Measurements from ENCODE around the gene RCBTB1.
"Not testable (repeated sequence)": the region's sequence is repeated elsewhere in the genome, so short reads cannot be mapped to it uniquely, and the experiment has no call there.

RCBTB1 gene

GRCh38 chr13:49499889-49500660 lies 85.3 kb downstream of the RCBTB1 start:
- no peak for DNase-seq

DNA sequence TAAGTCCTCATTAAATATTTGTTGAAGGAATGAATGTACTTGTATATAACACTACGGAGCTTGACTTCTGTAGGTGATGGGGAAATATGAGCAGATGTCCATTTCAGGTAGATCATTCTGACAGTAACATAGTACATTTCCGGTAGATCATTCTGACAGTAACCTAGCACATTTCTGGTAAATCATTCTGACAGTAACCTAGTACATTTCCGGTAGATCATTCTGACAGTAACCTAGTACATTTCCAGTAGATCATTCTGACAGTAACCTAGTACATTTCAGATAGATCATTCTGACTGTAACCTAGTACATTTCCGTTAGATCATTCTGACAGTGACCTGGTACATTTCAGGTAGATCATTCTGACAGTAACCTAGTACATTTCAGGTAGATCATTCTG lies 87.2 kb downstream of the RCBTB1 start:
- DNase-seq = no peak

DNA sequence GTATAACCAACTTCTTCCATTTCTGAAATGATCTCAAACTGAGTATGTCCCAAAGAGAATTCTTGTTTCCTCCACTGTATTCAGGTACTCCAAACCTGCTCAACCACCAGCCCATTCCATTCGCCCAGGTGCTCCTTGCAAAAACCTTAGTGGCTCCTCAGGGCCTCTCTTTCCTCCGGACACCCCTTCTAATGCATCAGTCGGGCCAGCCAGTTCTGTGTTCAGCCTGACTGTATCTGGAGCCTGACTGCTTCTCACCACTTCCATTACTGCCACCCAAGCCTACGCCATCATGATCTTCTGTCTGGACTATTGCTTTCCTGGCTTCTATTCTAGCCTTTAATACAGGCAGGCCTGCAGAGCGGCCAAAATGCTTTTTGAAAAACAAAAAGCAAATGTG lies 88.1 kb downstream of the RCBTB1 start:
- DNase-seq = no peak

DNA sequence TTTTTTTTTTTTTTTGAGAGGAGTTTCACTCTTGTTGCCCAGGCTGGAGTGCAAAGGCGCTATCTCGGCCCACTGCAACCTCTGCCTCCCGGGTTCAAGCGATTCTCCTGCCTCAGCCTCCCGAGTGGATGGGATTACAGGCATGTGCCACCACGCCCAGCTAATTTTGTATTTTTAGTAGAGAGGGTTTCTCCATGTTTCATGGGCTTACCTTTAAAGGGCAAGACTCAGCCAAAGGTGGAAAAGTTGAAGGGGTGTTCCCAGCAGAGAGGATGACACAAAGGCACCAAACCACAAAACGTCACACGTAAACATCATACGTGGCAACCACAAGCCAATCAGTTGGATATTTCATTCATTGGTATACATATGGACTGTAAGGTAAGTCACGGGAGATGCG lies 88.5 kb downstream of the RCBTB1 start:
- not testable (repeated sequence) for DNase-seq

GRCh38 chr13:49495783-49496762 lies 89.3 kb downstream of the RCBTB1 start, which contains the start of gene PHF11:
PHF11 (plus strand) TSS chr13:49495953; CDS start chr13:49496002, 49 bp downstream.
- DNase-seq = no peak

DNA sequence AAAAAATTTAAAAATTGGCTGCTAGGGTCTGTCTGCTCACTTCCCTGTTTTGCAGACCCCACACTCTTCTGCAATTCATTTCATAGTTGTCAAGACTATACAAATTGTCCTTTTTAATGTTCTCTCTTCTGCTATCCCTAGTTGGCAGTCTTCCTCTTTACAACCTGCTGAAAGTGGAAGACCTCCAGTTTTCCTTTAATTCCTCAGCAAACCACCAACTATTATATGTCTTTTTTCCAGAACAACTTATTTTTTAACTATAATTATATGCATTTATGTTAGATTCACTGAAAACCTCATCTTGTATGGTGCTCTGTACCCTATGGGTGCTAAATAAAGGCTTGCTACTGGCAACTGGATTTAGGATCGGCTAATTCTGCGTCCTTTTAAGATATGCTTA lies 90.7 kb downstream of the RCBTB1 start:
- no peak for DNase-seq

- DNase-seq = no peak
These were observed 96.8 kb downstream of the RCBTB1 start for GRCh38 chr13:49488563-49488962.

Data from NCI-H2171 (cell line).